GM19324 (cell line): ENCODE data around the gene OPRL1.
"Not testable (repeated sequence)": the region's sequence is repeated elsewhere in the genome, so short reads cannot be mapped to it uniquely, and the experiment has no call there.

Source experiments
- ATAC-seq: cut with Tn5 transposase; IDR thresholded peaks from one replicate; pipeline ENCODE4 v1.9.1; 2021; ENCODE audit warnings: mild to moderate bottlenecking, moderate library complexity; ENCODE audit not compliant: unreplicated experiment, low FRiP score

The OPRL1 gene

GRCh38 chr20:64113796-64114355 is 34.0 kb downstream of the OPRL1 start:
- no peak for ATAC-seq

- ATAC-seq, result no peak
Measured at GRCh38 chr20:64114356-64114971, 34.6 kb downstream of the OPRL1 start.

- no peak for ATAC-seq
Measured at GRCh38 chr20:64115171-64115911, 35.5 kb downstream of the OPRL1 start.

- no peak for ATAC-seq
Measured at GRCh38 chr20:64116016-64116415, 36.1 kb downstream of the OPRL1 start.

- no peak for ATAC-seq
Measured at GRCh38 chr20:64116541-64117431, 36.9 kb downstream of the OPRL1 start.

GRCh38 chr20:64117432-64117777 is 37.5 kb downstream of the OPRL1 start:
- not testable (repeated sequence) for ATAC-seq

- no peak for ATAC-seq
Measured at GRCh38 chr20:64119301-64119680, 39.4 kb downstream of the OPRL1 start.

GRCh38 chr20:64119681-64120341 is 39.9 kb downstream of the OPRL1 start:
- ATAC-seq, result no peak

GRCh38 chr20:64121586-64121985 is 41.7 kb downstream of the OPRL1 start:
- ATAC-seq, result no peak

GRCh38 chr20:64122927-64123326 is 43.0 kb downstream of the OPRL1 start:
- ATAC-seq, result not testable (repeated sequence)

GRCh38 chr20:64123517-64123916 is 43.6 kb downstream of the OPRL1 start:
- ATAC-seq, result not testable (repeated sequence)

GRCh38 chr20:64129146-64129782 is 49.4 kb downstream of the OPRL1 start:
- no peak for ATAC-seq

- ATAC-seq, result no peak
Measured at GRCh38 chr20:64130271-64130670, 50.4 kb downstream of the OPRL1 start.

- ATAC-seq, result no peak
Measured at GRCh38 chr20:64130876-64131275, 51.0 kb downstream of the OPRL1 start.

GRCh38 chr20:64131406-64131805 is 51.5 kb downstream of the OPRL1 start:
- no peak for ATAC-seq

- no peak for ATAC-seq
Measured at GRCh38 chr20:64133951-64134407, 54.1 kb downstream of the OPRL1 start.

GRCh38 chr20:64134744-64135143 is 54.9 kb downstream of the OPRL1 start:
- ATAC-seq, result not testable (repeated sequence)

GRCh38 chr20:64136004-64136710 is 56.3 kb downstream of the OPRL1 start:
- no peak for ATAC-seq

GRCh38 chr20:64137598-64138031 is 57.7 kb downstream of the OPRL1 start:
- no peak for ATAC-seq
